ENCODE data around the gene INSC. TPM values are rescaled to one million over a fixed set of nuclear protein-coding genes. Genes with fewer than 3 reads are reported as not detected.

Gene INSC
- total and polyA plus RNA-seq, 2 of the 8 experiments (the other 6 are each of a cell fraction or from before 2014, with no cell fraction given): 0.58 to 0.59 TPM

- no peak overlapping the region for H3K18ac ChIP-seq (ENCODE audit: extremely low read depth, low read length)
- H2AFZ ChIP-seq (ENCODE audit: low read length): no peak overlapping the region
- no peak overlapping the region for H2BK120ac ChIP-seq (replicated peaks; ENCODE audit: low read depth, low read length)
- no peak overlapping the region for H2AK5ac ChIP-seq (ENCODE audit: low read depth, low read length)
- no peak overlapping the region for H4K5ac ChIP-seq (ENCODE audit: insufficient read length, low read depth, low read length)
- H3K56ac ChIP-seq (replicated peaks; ENCODE audit: insufficient read length, low read depth, low read length): no peak overlapping the region
- TF ChIP-seq E2F6 (IDR thresholded peaks at IDR 0.05) (no peak), TEAD4 (IDR thresholded peaks at IDR 0.05; ENCODE audit: low read depth, low read length) (no peak), EZH2 (IDR thresholded peaks at IDR 0.05; ENCODE audit: low read depth, low read length, severe bottlenecking) (no peak)
- H3K79me1 ChIP-seq (ENCODE audit: low read depth, low read length): no peaks in the 10 kb centered on the region
- no peak overlapping the region for H3K4ac ChIP-seq (replicated peaks; ENCODE audit: insufficient read length, low read depth, low read length)
- H2BK12ac ChIP-seq (ENCODE audit: low read depth, low read length): no peak overlapping the region
- H3K9me3 ChIP-seq (ENCODE audit: insufficient read depth in 2 of 2, low read depth in 1 of 2, low read length in 1 of 2): no peaks in the 10 kb centered on the region
- H3K14ac ChIP-seq (ENCODE audit: insufficient read length): no peak overlapping the region
- no peaks in the 10 kb centered on the region for H3K79me2 ChIP-seq (ENCODE audit: control insufficient read depth in 1 of 2, insufficient read depth in 2 of 2, low read length in 2 of 2)
- H4K8ac ChIP-seq (ENCODE audit: extremely low read depth, insufficient read depth, low read length): no peak overlapping the region
- ChIA-PET POLR2A (ENCODE audit: partially characterized antibody) (no interaction called here), CTCF (ENCODE audit: partially characterized antibody) (no interaction called here)
- H3K23me2 ChIP-seq (ENCODE audit: low read depth, low read length): no peaks in the 10 kb centered on the region
- 83% methylated on average over 1 of the region's 1 CpG; no CpG with 5 or more reads in 1 of the 2 experiments for WGBS, 2 experiments (ENCODE audit: extremely low coverage in 1 of 2, insufficient coverage in 1 of 2, insufficient read length in 1 of 2, insufficient replicate concordance in 2 of 2, low coverage in 1 of 2, low lambda C conversion rate in 2 of 2, missing lambda C conversion rate in 1 of 2)
- peaks cover 0 to 1% (median 0%) of the 10 kb centered on the region in 4 experiments; a peak in 1 of 7 replicates for H3K27me3 ChIP-seq (replicated peaks in 1 of 4; ENCODE audit: control insufficient read depth in 3 of 4, extremely low read depth in 1 of 4, insufficient read depth in 3 of 4, low read length in 3 of 4)
- H3K9ac ChIP-seq (replicated peaks in 1 of 4; ENCODE audit: extremely low read depth in 1 of 4, low read depth in 3 of 4, low read length in 3 of 4): no peak overlapping the region
- no peak overlapping the region for H3K27ac ChIP-seq (ENCODE audit: low read depth, low read length)
- no peaks in the 10 kb centered on the region for H4K20me1 ChIP-seq (replicated peaks in 1 of 2; ENCODE audit: control insufficient read depth in 1 of 2, insufficient read depth in 2 of 2, low read length in 2 of 2)
- no peak overlapping the region for H3K4me3 ChIP-seq (ENCODE audit: extremely low read depth in 1 of 4, insufficient read depth in 2 of 4, low read depth in 3 of 4, low read length in 4 of 4)
- H3K4me2 ChIP-seq (ENCODE audit: insufficient read depth in 1 of 2, low read depth in 2 of 2, low read length in 2 of 2): no peak overlapping the region
- FAIRE-seq (no peak), DNase-seq (ENCODE audit: low read depth in 1 of 2, low spot score in 2 of 2) (no peak)
- no peaks in the 10 kb centered on the region for H3K36me3 ChIP-seq (ENCODE audit: control insufficient read depth in 2 of 4, insufficient read depth in 4 of 4, low read length in 3 of 4)
- H3K4me1 ChIP-seq (replicated peaks in 1 of 4; ENCODE audit: control insufficient read depth in 3 of 4, insufficient read depth in 4 of 4, low read length in 3 of 4): no peaks in the 10 kb centered on the region
- no peak overlapping the region for H2BK5ac ChIP-seq (ENCODE audit: low read depth, low read length)
- H3K23ac ChIP-seq (ENCODE audit: insufficient read length): no peak overlapping the region
- H2BK20ac ChIP-seq (ENCODE audit: low read length): no peak overlapping the region
- H4K91ac ChIP-seq (replicated peaks; ENCODE audit: insufficient read length, low read length): no peak overlapping the region
- no peak overlapping the region for H2BK15ac ChIP-seq (ENCODE audit: low read length)
Measured at GRCh38 chr11:15222777-15223176, 108.1 kb downstream of the INSC start.
